HepG2 (cell line): Measurements from ENCODE around the gene CAMTA2. TPM values are rescaled to one million over a fixed set of nuclear protein-coding genes. Genes with fewer than 3 reads are reported as not detected.

Source experiments
- ARHGAP35 ChIP-seq: sonication (generic); formaldehyde crosslinking; IDR thresholded peaks from 2 replicates; pipeline ENCODE4 v1.9.0; 2022; ENCODE audit warnings: mild to moderate bottlenecking, inconsistent platforms, moderate library complexity, missing genetic modification reagents, borderline replicate concordance
- CEBPG ChIP-seq: IDR thresholded peaks from 2 replicates; pipeline ENCODE4 v1.6.1; 2016
- FOSL2 ChIP-seq: sonication (generic); formaldehyde crosslinking; IDR thresholded peaks from 2 replicates; pipeline ENCODE4 v1.4.0; 2020; ENCODE audit warnings: missing genetic modification reagents
- GLI4 ChIP-seq: sonication (generic); formaldehyde crosslinking; IDR thresholded peaks from 2 replicates; pipeline ENCODE4 v1.5.1; 2020; ENCODE audit warnings: missing genetic modification reagents, mild to moderate bottlenecking, moderate library complexity, borderline replicate concordance
- KDM2A ChIP-seq: sonication (generic); formaldehyde crosslinking; IDR thresholded peaks from 2 replicates; pipeline ENCODE4 v1.4.0; 2020; ENCODE audit warnings: low read depth, missing genetic modification reagents, borderline replicate concordance
- MEIS2 ChIP-seq: sonication (generic); formaldehyde crosslinking; IDR thresholded peaks from 2 replicates; pipeline ENCODE4 v1.9.0; 2021; ENCODE audit warnings: mild to moderate bottlenecking, missing genetic modification reagents
- NCOA1 ChIP-seq: sonication (generic); formaldehyde crosslinking; IDR thresholded peaks from 2 replicates; pipeline ENCODE4 v1.9.0; 2021; ENCODE audit warnings: missing genetic modification reagents
- NFE2L1 ChIP-seq: sonication (generic); formaldehyde crosslinking; IDR thresholded peaks from 2 replicates; pipeline ENCODE4 v1.4.0; 2020; ENCODE audit warnings: missing genetic modification reagents, mild to moderate bottlenecking, borderline replicate concordance
- POLR2A ChIP-seq, 2 experiments: IDR thresholded peaks; 2 replicates each; pipeline ENCODE4 v1.6.1; 2011; ENCODE audit warnings: low read depth in 2 of 2, low read length in 2 of 2, mild to moderate bottlenecking in 1 of 2, moderate library complexity in 1 of 2; ENCODE audit not compliant: insufficient read depth in 1 of 2
- RBFOX2 ChIP-seq: fragments of 200-400 bp; formaldehyde crosslinking; IDR thresholded peaks from 2 replicates; pipeline ENCODE4 v1.6.1; 2017; ENCODE audit warnings: low read depth, mild to moderate bottlenecking, low read length
- SP2 ChIP-seq: sonication (generic); formaldehyde crosslinking; IDR thresholded peaks from 2 replicates; pipeline ENCODE4 v1.5.1; 2020; ENCODE audit warnings: mild to moderate bottlenecking, missing genetic modification reagents
- UBTF ChIP-seq: sonication (generic); formaldehyde crosslinking; IDR thresholded peaks from 2 replicates; pipeline ENCODE4 v1.4.0; 2020; ENCODE audit warnings: mild to moderate bottlenecking, missing genetic modification reagents
- ZMYM3 ChIP-seq: sonication (generic); formaldehyde crosslinking; IDR thresholded peaks from 2 replicates; pipeline ENCODE4 v1.5.1; 2020; ENCODE audit warnings: mild to moderate bottlenecking, missing genetic modification reagents
- ZNF12 ChIP-seq: sonication (generic); formaldehyde crosslinking; IDR thresholded peaks from 2 replicates; pipeline ENCODE4 v1.5.0; 2020; ENCODE audit warnings: missing genetic modification reagents
- ZNF574 ChIP-seq: sonication (generic); formaldehyde crosslinking; IDR thresholded peaks from 2 replicates; pipeline ENCODE4 v1.4.0; 2020; ENCODE audit warnings: missing genetic modification reagents
- ZNF784 ChIP-seq: sonication (generic); formaldehyde crosslinking; IDR thresholded peaks from 2 replicates; pipeline ENCODE4 v1.5.1; 2020; ENCODE audit warnings: missing genetic modification reagents, mild to moderate bottlenecking, borderline replicate concordance
- polyA plus RNA-seq, 8 experiments: library from polyadenylated mRNA; depleted of rRNA in 3 of 8; stranded (reverse) in 7 of 8; unstranded in 1 of 8; fragments of >200 nt; fragmentation: Illumina TruSeq in 4 of 8; extraction: Trizol in 4 of 8; gene quantifications; 2 replicates each; pipeline versions ENCODE4 v1.2.1 to v1.2.3, GENCODE V29; 2011 to 2016; ENCODE audit warnings: low read depth in 4 of 8, missing spikeins in 1 of 8, mixed read lengths in 1 of 8; ENCODE audit not compliant: insufficient read depth in 1 of 8
- total RNA-seq, 5 experiments: library from RNA; depleted of rRNA; stranded (reverse); fragments of >200 nt; fragmentation: Illumina TruSeq; extraction: Trizol; gene quantifications; 2 replicates each; pipeline ENCODE4 v1.2.3, GENCODE V29; 2016; ENCODE audit warnings: low read depth in 1 of 5
- TF ChIP-seq, protein P1 (sequence below): sonication (generic); formaldehyde crosslinking; conservative IDR thresholded peaks from 2 replicates; pipeline ENCODE4 v1.5.0; 2020; ENCODE audit warnings: missing genetic modification reagents
- TF ChIP-seq, protein P2 (sequence below): sonication (generic); formaldehyde crosslinking; IDR thresholded peaks from 2 replicates; pipeline ENCODE4 v1.5.0; 2020; ENCODE audit warnings: missing genetic modification reagents
- TF ChIP-seq, protein P3 (sequence below): sonication (generic); formaldehyde crosslinking; IDR thresholded peaks from 2 replicates; pipeline ENCODE4 v1.4.0; 2020; ENCODE audit warnings: missing genetic modification reagents, borderline replicate concordance

Gene CAMTA2
- total and polyA plus RNA-seq, 2 of the 13 experiments (the other 11 are each of a cell fraction or from before 2014, with no cell fraction given): 4.1 to 7.1 TPM

DNA sequence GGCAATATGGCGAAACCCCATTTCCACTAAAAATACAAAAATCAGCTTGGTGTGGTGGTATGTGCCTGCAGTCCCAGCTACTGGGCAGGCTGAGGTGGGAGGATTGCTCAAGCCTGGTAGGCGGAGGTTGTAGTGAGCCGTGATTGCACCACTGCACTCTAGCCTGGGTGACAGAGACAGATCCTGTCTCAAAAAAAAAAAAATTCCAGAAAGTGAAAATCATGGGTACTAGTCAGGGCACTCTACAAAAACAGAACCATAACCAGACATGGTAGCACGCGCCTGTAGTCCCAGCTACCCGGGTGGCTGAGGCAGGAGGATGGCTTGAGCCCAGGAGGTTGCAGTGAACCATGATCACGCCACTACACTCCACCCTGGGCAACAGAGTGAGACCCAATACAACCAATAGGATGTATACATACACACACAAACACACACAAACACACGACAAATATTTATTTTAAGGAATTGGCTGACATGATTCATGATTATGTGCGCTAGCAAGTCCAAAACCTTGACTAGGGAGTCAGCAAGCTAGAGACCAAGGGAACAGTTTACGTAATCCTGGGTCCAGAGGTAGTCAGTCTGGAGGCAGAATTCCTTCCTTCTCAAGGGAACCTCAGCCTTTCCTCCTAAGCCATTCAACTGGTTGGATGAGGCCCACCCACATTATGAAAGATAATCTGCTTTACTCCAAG, 67.0 kb downstream of the CAMTA2 start (continued):
- peak; percentile 33; the same call in 1 of the 2 replicates for TF ChIP-seq ZNF574
- TF ChIP-seq ZNF12: no peak
- no peak for TF ChIP-seq SP2 (CRISPR knock-in tag)
- TF ChIP-seq CEBPG (CRISPR knock-in tag): peak; percentile 91
- TF ChIP-seq NCOA1 (CRISPR knock-in tag): no peak
- TF ChIP-seq POLR2A (IDR thresholded peaks at IDR 0.05; ENCODE audit: insufficient read depth in 1 of 2, low read depth in 2 of 2, low read length in 2 of 2): peak in 1 of 2 experiments; percentile 14; a peak in 1 of 4 replicates
- TF ChIP-seq, protein P1, sequence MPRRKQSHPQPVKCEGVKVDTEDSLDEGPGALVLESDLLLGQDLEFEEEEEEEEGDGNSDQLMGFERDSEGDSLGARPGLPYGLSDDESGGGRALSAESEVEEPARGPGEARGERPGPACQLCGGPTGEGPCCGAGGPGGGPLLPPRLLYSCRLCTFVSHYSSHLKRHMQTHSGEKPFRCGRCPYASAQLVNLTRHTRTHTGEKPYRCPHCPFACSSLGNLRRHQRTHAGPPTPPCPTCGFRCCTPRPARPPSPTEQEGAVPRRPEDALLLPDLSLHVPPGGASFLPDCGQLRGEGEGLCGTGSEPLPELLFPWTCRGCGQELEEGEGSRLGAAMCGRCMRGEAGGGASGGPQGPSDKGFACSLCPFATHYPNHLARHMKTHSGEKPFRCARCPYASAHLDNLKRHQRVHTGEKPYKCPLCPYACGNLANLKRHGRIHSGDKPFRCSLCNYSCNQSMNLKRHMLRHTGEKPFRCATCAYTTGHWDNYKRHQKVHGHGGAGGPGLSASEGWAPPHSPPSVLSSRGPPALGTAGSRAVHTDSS (CRISPR knock-in tag): no peak
- TF ChIP-seq KDM2A (CRISPR knock-in tag): 0 out of 2 replicates have a peak, but pooled peaks have one; percentile 22
- TF ChIP-seq NFE2L1 (CRISPR knock-in tag): no peak
- no peak for TF ChIP-seq MEIS2 (CRISPR knock-in tag)
- no peak for TF ChIP-seq RBFOX2
- TF ChIP-seq ARHGAP35 (CRISPR knock-in tag): peak; percentile 39; the same call in 1 of the 2 replicates
- peak; percentile 36; the same call in 1 of the 2 replicates for TF ChIP-seq FOSL2 (CRISPR knock-in tag)
- no peak for TF ChIP-seq ZNF784
- peak; percentile 72 for TF ChIP-seq ZMYM3 (CRISPR knock-in tag)
- no peak for TF ChIP-seq UBTF (CRISPR knock-in tag)
- 0 out of 2 replicates have a peak, but pooled peaks have one; percentile 30 for TF ChIP-seq GLI4
- TF ChIP-seq, protein P2, sequence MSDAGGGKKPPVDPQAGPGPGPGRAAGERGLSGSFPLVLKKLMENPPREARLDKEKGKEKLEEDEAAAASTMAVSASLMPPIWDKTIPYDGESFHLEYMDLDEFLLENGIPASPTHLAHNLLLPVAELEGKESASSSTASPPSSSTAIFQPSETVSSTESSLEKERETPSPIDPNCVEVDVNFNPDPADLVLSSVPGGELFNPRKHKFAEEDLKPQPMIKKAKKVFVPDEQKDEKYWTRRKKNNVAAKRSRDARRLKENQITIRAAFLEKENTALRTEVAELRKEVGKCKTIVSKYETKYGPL (CRISPR knock-in tag): no peak
- TF ChIP-seq, protein P3, sequence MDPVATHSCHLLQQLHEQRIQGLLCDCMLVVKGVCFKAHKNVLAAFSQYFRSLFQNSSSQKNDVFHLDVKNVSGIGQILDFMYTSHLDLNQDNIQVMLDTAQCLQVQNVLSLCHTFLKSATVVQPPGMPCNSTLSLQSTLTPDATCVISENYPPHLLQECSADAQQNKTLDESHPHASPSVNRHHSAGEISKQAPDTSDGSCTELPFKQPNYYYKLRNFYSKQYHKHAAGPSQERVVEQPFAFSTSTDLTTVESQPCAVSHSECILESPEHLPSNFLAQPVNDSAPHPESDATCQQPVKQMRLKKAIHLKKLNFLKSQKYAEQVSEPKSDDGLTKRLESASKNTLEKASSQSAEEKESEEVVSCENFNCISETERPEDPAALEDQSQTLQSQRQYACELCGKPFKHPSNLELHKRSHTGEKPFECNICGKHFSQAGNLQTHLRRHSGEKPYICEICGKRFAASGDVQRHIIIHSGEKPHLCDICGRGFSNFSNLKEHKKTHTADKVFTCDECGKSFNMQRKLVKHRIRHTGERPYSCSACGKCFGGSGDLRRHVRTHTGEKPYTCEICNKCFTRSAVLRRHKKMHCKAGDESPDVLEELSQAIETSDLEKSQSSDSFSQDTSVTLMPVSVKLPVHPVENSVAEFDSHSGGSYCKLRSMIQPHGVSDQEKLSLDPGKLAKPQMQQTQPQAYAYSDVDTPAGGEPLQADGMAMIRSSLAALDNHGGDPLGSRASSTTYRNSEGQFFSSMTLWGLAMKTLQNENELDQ (CRISPR knock-in tag): no peak
